SK-N-SH (cell line): Measurements from ENCODE around the gene FAM222A. TPM values are rescaled to one million over a fixed set of nuclear protein-coding genes. Genes with fewer than 3 reads are reported as not detected.
A peak's percentile ranks its signal among the peaks of the same experiment; 100 is the strongest.

ENCODE experiments used
- CTCF ChIA-PET: fragments of 300-600, 350-600 bp; formaldehyde crosslinking; extraction: SDS; loops from one replicate; lab custom pipeline; 2021; lab: Yijun Ruan, JAX
- POLR2A ChIA-PET: fragments of 350-600 bp; sonication (Branson Sonifier 250); formaldehyde crosslinking; extraction: SDS; loops from one replicate; lab custom pipeline; 2020; ENCODE audit warnings: antibody characterized with exemption, inconsistent platforms; lab: Yijun Ruan, JAX
- DNase-seq: peaks from one replicate; pipeline ENCODE4 v3.0.0; 2012
- H2AFZ ChIP-seq: fragments of 200-600 bp; sonication (generic); 2 replicates; pipeline ENCODE4 v1.8.1; 2016; ENCODE audit warnings: antibody characterized with exemption, mild to moderate bottlenecking, low read depth
- H3F3A ChIP-seq: fragments of 200-600 bp; sonication (generic); replicated peaks from 2 replicates; pipeline ENCODE3; 2016; ENCODE audit warnings: antibody characterized with exemption, mild to moderate bottlenecking; ENCODE audit not compliant: insufficient read depth
- H3K27ac ChIP-seq, 2 experiments: fragments of 200-500 bp in 1 of 2; fragments of 200-600 bp in 1 of 2; sonication (Bioruptor generic) in 1 of 2; sonication (generic), shearing (Covaris generic) in 1 of 2; 2 replicates each; pipeline versions ENCODE4 v1.5.1 to v1.6.1; 2014 to 2016; ENCODE audit warnings: low read depth in 2 of 2, inconsistent platforms in 1 of 2, low read length in 1 of 2, mild to moderate bottlenecking in 1 of 2, mixed read lengths in 1 of 2
- H3K27me3 ChIP-seq: fragments of 200-600 bp; sonication (generic), shearing (Covaris generic); 2 replicates; pipeline ENCODE4 v1.6.1; 2016; ENCODE audit warnings: mixed run types; ENCODE audit not compliant: insufficient read depth
- H3K36me3 ChIP-seq, 2 experiments: fragments of 200-500 bp in 1 of 2; fragments of 200-600 bp in 1 of 2; sonication (Bioruptor generic) in 1 of 2; sonication (generic) in 1 of 2; replicated peaks in 1 of 2; 2 replicates each; pipeline versions ENCODE3 to v1.5.1; 2014 to 2016; ENCODE audit warnings: low read length in 1 of 2, mild to moderate bottlenecking in 1 of 2; ENCODE audit not compliant: insufficient read depth in 2 of 2, control insufficient read depth in 1 of 2
- H3K4me1 ChIP-seq, 2 experiments: fragments of 200-500 bp in 1 of 2; fragments of 200-600 bp in 1 of 2; sonication (Bioruptor generic) in 1 of 2; sonication (generic), shearing (Covaris generic) in 1 of 2; 2 replicates each; pipeline versions ENCODE4 v1.5.1 to v1.6.1; 2014 to 2016; ENCODE audit warnings: low read depth in 1 of 2, low read length in 1 of 2, mixed run types in 1 of 2; ENCODE audit not compliant: insufficient read depth in 2 of 2, control insufficient read depth in 1 of 2
- H3K4me2 ChIP-seq: fragments of 200-600 bp; sonication (generic), shearing (Covaris generic); 2 replicates; pipeline ENCODE4 v1.6.1; 2017; ENCODE audit warnings: mixed run types
- H3K4me3 ChIP-seq, 2 experiments: fragments of 200-500 bp in 1 of 2; fragments of 200-600 bp in 1 of 2; sonication (Bioruptor generic) in 1 of 2; sonication (generic), shearing (Covaris generic) in 1 of 2; 2 replicates each; pipeline versions ENCODE4 v1.5.1 to v1.8.1; 2014 to 2016; ENCODE audit warnings: low read depth in 2 of 2, inconsistent platforms in 1 of 2, low read length in 1 of 2, mild to moderate bottlenecking in 1 of 2, mixed read lengths in 1 of 2, moderate library complexity in 1 of 2
- H3K79me2 ChIP-seq: fragments of 200-600 bp; sonication (generic); 2 replicates; pipeline ENCODE4 v1.8.1; 2017; ENCODE audit warnings: mild to moderate bottlenecking; ENCODE audit not compliant: insufficient read depth
- H3K9ac ChIP-seq: fragments of 200-600 bp; sonication (generic); 2 replicates; pipeline ENCODE4 v1.6.1; 2017; ENCODE audit warnings: mixed run types
- H3K9me2 ChIP-seq: fragments of 200-600 bp; sonication (generic); 2 replicates; pipeline ENCODE4 v1.6.1; 2017; ENCODE audit warnings: mixed run types
- H3K9me3 ChIP-seq: fragments of 200-600 bp; sonication (generic); 2 replicates; pipeline ENCODE4 v1.6.1; 2017; ENCODE audit warnings: mixed run types, mild to moderate bottlenecking, moderate library complexity
- H4K20me1 ChIP-seq: fragments of 200-600 bp; sonication (generic); 2 replicates; pipeline ENCODE4 v1.6.1; 2017; ENCODE audit warnings: mild to moderate bottlenecking, mixed run types; ENCODE audit not compliant: insufficient read depth
- CTCF ChIP-seq: fragments of 200-600 bp; sonication (generic); IDR thresholded peaks from 2 replicates; pipeline ENCODE4 v1.6.1; 2017; ENCODE audit warnings: antibody characterized with exemption, mild to moderate bottlenecking, moderate library complexity
- ELF1 ChIP-seq: IDR thresholded peaks from 2 replicates; pipeline ENCODE4 v1.4.0; 2012
- FOSL2 ChIP-seq: IDR thresholded peaks from 2 replicates; pipeline ENCODE4 v1.4.0; 2012; ENCODE audit warnings: low read depth, mild to moderate bottlenecking, moderate library complexity, borderline replicate concordance
- FOXJ3 ChIP-seq: sonication (generic); formaldehyde crosslinking; IDR thresholded peaks from 2 replicates; pipeline ENCODE4 v1.5.1; 2020; ENCODE audit warnings: mild to moderate bottlenecking, missing genetic modification reagents
- FOXM1 ChIP-seq: IDR thresholded peaks from 2 replicates; pipeline ENCODE4 v1.4.0; 2012; ENCODE audit warnings: low read depth, mild to moderate bottlenecking
- MAX ChIP-seq: IDR thresholded peaks from 2 replicates; pipeline ENCODE4 v1.4.0; 2012; ENCODE audit warnings: low read depth
- MEF2A ChIP-seq: IDR thresholded peaks from 2 replicates; pipeline ENCODE4 v1.4.0; 2012; ENCODE audit warnings: low read depth, borderline replicate concordance
- MXI1 ChIP-seq: IDR thresholded peaks from 2 replicates; pipeline ENCODE4 v1.6.1; 2012; ENCODE audit warnings: mild to moderate bottlenecking, low read depth, low read length, improper control_type of control experiment
- NFIC ChIP-seq: IDR thresholded peaks from 2 replicates; pipeline ENCODE4 v1.4.0; 2012; ENCODE audit warnings: borderline replicate concordance
- POLR2AphosphoS5 ChIP-seq: IDR thresholded peaks from 2 replicates; pipeline ENCODE4 v1.6.1; 2012; ENCODE audit warnings: low read depth, low read length
- RFX5 ChIP-seq: IDR thresholded peaks from 2 replicates; pipeline ENCODE4 v1.6.1; 2012; ENCODE audit warnings: mild to moderate bottlenecking, improper control_type of control experiment, low read length
- SMC3 ChIP-seq: IDR thresholded peaks from 2 replicates; pipeline ENCODE4 v1.6.1; 2012; ENCODE audit warnings: low read depth, low read length, improper control_type of control experiment
- USF1 ChIP-seq: IDR thresholded peaks from 2 replicates; pipeline ENCODE4 v1.4.0; 2012; ENCODE audit warnings: low read depth, borderline replicate concordance
- WGBS: methylation state at CpG from one replicate; pipeline ENCODE4 v1.1.6; 2017; ENCODE audit warnings: low lambda C conversion rate; 5-methylcytosine and 5-hydroxymethylcytosine counted together
- polyA plus RNA-seq, 3 experiments: library from polyadenylated mRNA; depleted of rRNA; stranded (reverse); fragments of >200 nt; gene quantifications; 2 replicates each; pipeline ENCODE4 v1.2.3, GENCODE V29; 2012

FAM222A gene
- polyA plus RNA-seq, 1 of the 3 experiments (the other 2 are of a cell fraction): 1.6 TPM

GRCh38 chr12:109679501-109680263 is 33.9 kb upstream of the FAM222A start:
- Histone ChIP-seq H4K20me1 (no peaks in the 10 kb centered on the region), H3K4me2 (no peak overlapping the region), H3K27me3 (no peaks in the 10 kb centered on the region), H2AFZ (no peak overlapping the region), H3K27ac (peak overlapping the region in 1 of 2 experiments; percentile 8; a peak in 1 of 4 replicates), H3K9me2 (no peaks in the 10 kb centered on the region), H3K9ac (no peak overlapping the region), H3K4me3 (no peak overlapping the region), H3K9me3 (no peaks in the 10 kb centered on the region), H3F3A (no peaks in the 10 kb centered on the region), H3K79me2 (no peaks in the 10 kb centered on the region), H3K36me3 (no peaks in the 10 kb centered on the region), H3K4me1 (peaks cover 0 to 14% of the 10 kb centered on the region in 2 experiments; a peak in 1 of 4 replicates)
- CTCF ChIA-PET: interaction anchor here (1.0 to 1.3 kb wide), 3 partner anchors 14 to 82 kb away, joined by 3 to 5 read pairs (median 3); no protein-coding TSS in a partner anchor
- POLR2A ChIA-PET: no interaction called here
- DNase-seq: no peak
- no peak for TF ChIP-seq USF1
- no peak for TF ChIP-seq MEF2A
- TF ChIP-seq MAX: no peak
- no peak for TF ChIP-seq CTCF
- TF ChIP-seq MXI1: no peak
- TF ChIP-seq ELF1: no peak
- no peak for TF ChIP-seq RFX5
- TF ChIP-seq SMC3: no peak
- TF ChIP-seq FOXM1: no peak
- 94% methylated on average over 3 of the region's 8 CpGs for WGBS

- no peak overlapping the region for H3K4me2 ChIP-seq
- no peaks in the 10 kb centered on the region for H4K20me1 ChIP-seq
- 60% methylated on average over 4 of the region's 4 CpGs for WGBS
- no peaks in the 10 kb centered on the region for H3F3A ChIP-seq
- H3K79me2 ChIP-seq: no peaks in the 10 kb centered on the region
- H3K36me3 ChIP-seq: no peaks in the 10 kb centered on the region
- no peaks in the 10 kb centered on the region for H3K9me3 ChIP-seq
- POLR2A ChIA-PET: interaction anchor here (0.6 kb wide), 1 partner anchor 445 kb away, joined by 4 read pairs; no protein-coding TSS in a partner anchor
- CTCF ChIA-PET: interaction anchor here (1.3 kb wide), 1 partner anchor 13 kb away, joined by 5 read pairs; no protein-coding TSS in a partner anchor
- peaks cover 0 to 14% of the 10 kb centered on the region in 2 experiments; a peak in 1 of 4 replicates for H3K4me1 ChIP-seq
- H2AFZ ChIP-seq: no peak overlapping the region
- no peak overlapping the region for H3K4me3 ChIP-seq
- no peak overlapping the region for H3K9ac ChIP-seq
- no peak overlapping the region for H3K27ac ChIP-seq
- no peak for DNase-seq
- H3K9me2 ChIP-seq: no peaks in the 10 kb centered on the region
- 0 out of 2 replicates have a peak, but pooled peaks have one; percentile 4 for TF ChIP-seq NFIC
- no peak for TF ChIP-seq FOXJ3 (CRISPR knock-in tag)
- no peak for TF ChIP-seq POLR2AphosphoS5
- TF ChIP-seq FOSL2: no peak
- TF ChIP-seq, all 33 proteins: peak for 1
- no peaks in the 10 kb centered on the region for H3K27me3 ChIP-seq
Measured at GRCh38 chr12:109680264-109681005, 33.2 kb upstream of the FAM222A start.
